ENCODE data around the gene CACNA2D4.
"Not testable (repeated sequence)": the region's sequence is repeated elsewhere in the genome, so short reads cannot be mapped to it uniquely, and the experiment has no call there.

The CACNA2D4 gene

DNA sequence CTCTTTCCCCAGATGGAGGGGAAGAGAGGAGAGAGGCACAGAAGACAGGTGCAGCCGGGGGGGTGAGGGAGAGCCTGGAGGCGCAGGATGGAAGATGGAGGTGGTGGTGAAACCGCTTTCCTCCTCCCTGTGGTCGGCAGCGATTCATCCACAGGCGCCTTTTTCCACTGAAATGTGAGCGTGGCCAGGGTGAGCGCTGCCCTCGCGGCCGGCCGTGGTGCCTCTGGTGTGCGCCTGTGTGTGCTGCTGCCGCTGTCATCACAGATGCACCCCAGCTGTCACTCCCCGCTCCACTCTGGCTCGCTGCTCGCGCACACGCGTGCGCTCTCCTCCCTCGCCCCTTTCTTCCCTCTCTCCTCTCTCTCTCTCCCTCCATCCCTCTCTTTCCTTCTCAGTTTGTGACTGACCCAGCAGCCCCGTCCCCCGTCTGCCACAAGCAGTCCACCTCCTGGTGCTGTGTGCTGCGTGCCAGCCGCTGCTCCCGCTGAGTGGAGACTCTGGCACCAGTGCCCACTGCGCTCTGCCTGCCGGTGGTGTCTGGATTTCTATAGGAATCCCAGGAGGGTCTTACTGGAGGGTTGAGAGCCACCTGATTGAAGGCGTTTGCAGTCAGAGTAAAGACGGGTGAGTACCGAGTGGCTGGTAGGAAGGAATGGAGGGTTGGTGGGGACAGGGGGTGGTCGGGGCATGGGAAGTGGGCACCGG lies 98.1 kb downstream of the CACNA2D4 start, which contains the start of gene LRTM2:
TSS of gene LRTM2 (plus strand) at position 375 of the 705 bp plus-strand sequence. CDS start 7,584 bp downstream, outside the sequence.
- no peak for TF ChIP-seq TAF1 (IDR thresholded peaks at IDR 0.05; ENCODE audit: low read depth, low read length)
- no peak for TF ChIP-seq POLR2A (IDR thresholded peaks at IDR 0.05; ENCODE audit: low read depth, low read length)
- no peak for TF ChIP-seq POLR2AphosphoS5 (IDR thresholded peaks at IDR 0.05; ENCODE audit: low read depth, low read length)
- no peak for TF ChIP-seq PAX5 (IDR thresholded peaks at IDR 0.05; ENCODE audit: insufficient read depth, low read length, severe bottlenecking)
- no peak for TF ChIP-seq SPI1 (IDR thresholded peaks at IDR 0.05; ENCODE audit: low read depth, low read length)
- no peak for TF ChIP-seq POU2F2 (IDR thresholded peaks at IDR 0.05; ENCODE audit: low read depth, low read length)
- DNase-seq (ENCODE audit: insufficient read length, low spot score) (no peak), FAIRE-seq (no peak)

DNA sequence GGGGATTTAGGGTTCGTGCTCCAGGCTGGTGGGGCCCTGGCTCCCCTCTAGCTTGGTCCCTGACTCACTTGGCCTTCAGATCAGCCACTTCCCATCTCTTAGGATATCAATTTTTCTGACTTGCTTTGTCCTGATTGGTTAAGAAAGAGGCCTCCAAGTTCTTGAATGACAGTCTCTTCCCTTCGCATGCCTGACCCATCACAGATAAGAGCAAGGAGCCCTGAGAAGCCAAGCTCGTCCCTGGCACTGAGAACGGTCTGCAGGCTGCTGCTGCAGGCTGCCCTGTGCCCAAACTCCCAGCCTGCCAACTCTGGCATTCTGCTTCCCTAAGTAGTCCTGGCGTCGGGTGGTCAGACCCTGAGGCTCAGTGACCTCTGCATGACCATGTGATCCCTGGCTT lies 98.9 kb downstream of the CACNA2D4 start:
- no peak for TF ChIP-seq POLR2AphosphoS5 (IDR thresholded peaks at IDR 0.05; ENCODE audit: low read depth, low read length)
- FAIRE-seq (no peak), DNase-seq (ENCODE audit: insufficient read length, low spot score) (no peak)

DNA sequence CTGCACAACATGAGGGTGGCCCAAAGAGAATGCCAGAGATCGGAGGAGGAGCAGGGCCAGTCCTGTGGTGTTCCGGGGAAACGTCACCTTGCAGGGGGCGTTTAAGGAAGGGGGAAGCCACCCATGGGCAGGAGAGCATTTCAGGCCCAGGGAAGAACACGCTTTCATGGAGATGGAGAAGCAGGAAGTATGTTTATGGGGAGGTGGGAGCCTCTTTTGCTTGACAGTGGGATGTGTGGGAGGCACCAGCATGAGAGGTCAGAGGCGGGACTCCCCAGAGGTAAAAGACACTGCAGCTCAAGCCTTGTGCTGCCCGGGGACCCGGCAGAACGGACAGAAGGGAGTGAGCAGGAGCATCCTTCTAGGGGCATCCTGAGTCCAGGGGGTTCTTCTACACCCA lies 99.4 kb downstream of the CACNA2D4 start:
- FAIRE-seq (no peak), DNase-seq (ENCODE audit: insufficient read length, low spot score) (no peak)
- no peak for TF ChIP-seq PAX5 (IDR thresholded peaks at IDR 0.05; ENCODE audit: insufficient read depth, low read length, severe bottlenecking)
- TF ChIP-seq SPI1 (IDR thresholded peaks at IDR 0.05; ENCODE audit: low read depth, low read length): no peak
- no peak for TF ChIP-seq POU2F2 (IDR thresholded peaks at IDR 0.05; ENCODE audit: low read depth, low read length)
- no peak for TF ChIP-seq POLR2A (IDR thresholded peaks at IDR 0.05; ENCODE audit: low read depth, low read length)
- TF ChIP-seq POLR2AphosphoS5 (IDR thresholded peaks at IDR 0.05; ENCODE audit: low read depth, low read length): no peak
- no peak for TF ChIP-seq TAF1 (IDR thresholded peaks at IDR 0.05; ENCODE audit: low read depth, low read length)

DNA sequence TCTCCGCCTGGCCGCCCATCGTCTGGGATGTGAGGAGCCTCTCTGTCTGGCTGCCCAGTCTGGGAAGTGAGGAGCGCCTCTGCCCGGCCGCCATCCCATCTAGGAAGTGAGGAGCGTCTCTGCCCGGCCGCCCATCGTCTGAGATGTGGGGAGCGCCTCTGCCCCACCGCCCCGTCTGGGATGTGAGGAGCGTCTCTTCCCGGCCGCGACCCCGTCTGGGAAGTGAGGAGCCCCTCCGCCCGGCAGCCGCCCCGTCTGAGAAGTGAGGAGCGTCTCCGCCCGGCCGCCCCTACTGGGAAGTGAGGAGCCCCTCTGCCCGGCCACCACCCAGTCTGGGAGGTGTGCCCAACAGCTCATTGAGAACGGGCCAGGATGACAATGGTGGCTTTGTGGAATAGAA lies 100.5 kb downstream of the CACNA2D4 start:
- not testable (repeated sequence) for FAIRE-seq; DNase-seq (ENCODE audit: insufficient read length, low spot score)

DNA sequence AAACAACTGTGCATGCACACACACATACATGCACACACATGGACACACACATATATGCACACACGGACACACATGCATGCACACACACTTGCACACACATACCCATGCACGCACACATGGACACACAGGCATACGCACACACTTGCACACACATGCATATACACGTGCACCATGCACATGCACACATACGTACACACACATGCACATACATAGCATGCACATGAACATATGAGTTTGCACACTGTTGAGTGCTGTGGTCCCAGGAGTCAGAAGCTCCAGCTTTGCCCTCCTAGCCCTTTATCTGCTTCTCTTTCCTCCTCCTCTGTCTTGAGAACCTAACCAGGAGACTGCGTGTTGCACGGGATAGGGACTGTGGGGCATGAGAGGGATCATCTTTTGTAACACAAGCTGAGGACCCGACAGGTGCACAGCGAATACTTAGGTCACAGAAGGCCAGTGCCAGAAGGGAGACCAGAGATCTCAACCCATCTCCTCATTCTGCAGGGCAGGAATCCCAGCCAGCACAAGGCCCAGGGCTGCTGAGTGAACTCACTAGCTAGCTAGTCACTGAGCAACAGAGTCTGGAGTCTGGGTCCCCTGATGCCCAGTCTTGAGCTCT lies 101.6 kb downstream of the CACNA2D4 start:
- DNase-seq (ENCODE audit: insufficient read length, low spot score) (no peak), FAIRE-seq (peak; percentile 62)
- TF ChIP-seq POU2F2 (IDR thresholded peaks at IDR 0.05; ENCODE audit: low read depth, low read length): no peak
- no peak for TF ChIP-seq PAX5 (IDR thresholded peaks at IDR 0.05; ENCODE audit: insufficient read depth, low read length, severe bottlenecking)
- TF ChIP-seq TAF1 (IDR thresholded peaks at IDR 0.05; ENCODE audit: low read depth, low read length): no peak
- no peak for TF ChIP-seq POLR2A (IDR thresholded peaks at IDR 0.05; ENCODE audit: low read depth, low read length)
- TF ChIP-seq SPI1 (IDR thresholded peaks at IDR 0.05; ENCODE audit: low read depth, low read length): no peak
- TF ChIP-seq POLR2AphosphoS5 (IDR thresholded peaks at IDR 0.05; ENCODE audit: low read depth, low read length): no peak

DNA sequence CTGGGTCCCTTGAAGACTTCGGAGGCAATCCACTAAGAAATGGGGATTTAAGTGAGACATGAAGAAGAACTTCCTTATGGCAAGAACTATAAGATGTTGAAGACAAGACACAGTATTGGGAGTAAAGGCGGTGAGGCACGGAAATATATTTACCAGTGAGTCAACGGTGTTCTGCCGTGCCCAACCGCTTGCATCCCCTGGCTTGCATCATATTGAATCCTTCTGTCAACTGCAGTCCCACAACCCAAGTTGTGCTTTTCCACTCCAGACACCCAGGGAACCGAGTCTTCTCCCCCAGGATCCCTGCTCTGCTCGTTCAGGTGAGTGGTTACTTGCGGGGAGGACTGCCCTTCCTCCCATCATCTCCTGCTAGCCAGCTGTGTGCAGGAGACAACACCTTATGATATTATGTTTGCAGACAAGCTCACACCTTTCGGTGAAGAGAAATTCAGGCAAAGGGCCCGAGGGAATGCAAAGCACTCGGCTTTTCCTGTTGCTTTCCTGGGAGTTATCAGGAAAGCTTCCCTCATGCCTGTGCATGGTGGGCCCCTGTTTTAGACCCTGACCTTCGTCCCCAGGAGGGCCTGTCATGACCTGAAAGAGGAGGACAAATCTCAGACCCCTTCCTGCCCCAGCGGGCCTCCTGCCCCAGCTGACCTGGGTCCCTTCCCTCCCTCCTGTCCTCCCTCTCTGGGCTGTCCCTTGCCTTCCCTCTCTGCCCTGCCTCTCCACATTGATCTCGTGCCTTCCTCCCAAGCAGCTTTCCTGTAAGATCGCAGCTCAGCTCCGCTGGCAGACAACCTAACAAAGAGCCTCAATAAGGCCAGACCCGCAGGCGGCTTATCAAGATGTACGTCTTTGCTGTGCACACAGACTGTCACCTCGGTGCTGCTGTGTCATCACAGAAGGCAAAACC lies 102.4 kb downstream of the CACNA2D4 start:
- DNase-seq (ENCODE audit: insufficient read length, low spot score): no peak
- TF ChIP-seq SPI1 (IDR thresholded peaks at IDR 0.05; ENCODE audit: low read depth, low read length) (no peak), POLR2AphosphoS5 (IDR thresholded peaks at IDR 0.05; ENCODE audit: low read depth, low read length) (no peak), POU2F2 (IDR thresholded peaks at IDR 0.05; ENCODE audit: low read depth, low read length) (no peak)
- no peak for FAIRE-seq

DNA sequence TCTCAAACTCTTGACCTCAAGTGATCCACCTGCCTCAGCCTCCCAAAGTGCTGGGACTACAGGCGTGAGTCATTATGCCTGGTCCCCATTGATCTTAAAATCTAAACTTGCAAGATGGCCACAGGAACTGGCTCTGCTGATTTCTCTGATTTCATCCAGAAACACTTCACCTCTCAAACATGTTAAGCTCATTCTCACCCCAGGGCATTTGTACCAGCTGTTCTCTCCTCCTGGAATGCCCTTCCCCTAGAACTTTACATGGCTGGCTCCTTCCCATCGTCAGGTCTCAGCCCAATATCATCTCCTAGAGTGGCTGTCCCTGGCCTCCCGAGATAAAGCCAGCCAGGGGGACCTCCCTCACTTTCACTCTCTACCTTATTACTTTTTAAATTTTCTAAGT lies 103.3 kb downstream of the CACNA2D4 start:
- no peak for DNase-seq (ENCODE audit: insufficient read length, low spot score)
- FAIRE-seq: no peak
- no peak for TF ChIP-seq POU2F2 (IDR thresholded peaks at IDR 0.05; ENCODE audit: low read depth, low read length)
- no peak for TF ChIP-seq PAX5 (IDR thresholded peaks at IDR 0.05; ENCODE audit: insufficient read depth, low read length, severe bottlenecking)
- TF ChIP-seq POLR2A (IDR thresholded peaks at IDR 0.05; ENCODE audit: low read depth, low read length): no peak
- TF ChIP-seq TAF1 (IDR thresholded peaks at IDR 0.05; ENCODE audit: low read depth, low read length): no peak
- no peak for TF ChIP-seq SPI1 (IDR thresholded peaks at IDR 0.05; ENCODE audit: low read depth, low read length)
- TF ChIP-seq POLR2AphosphoS5 (IDR thresholded peaks at IDR 0.05; ENCODE audit: low read depth, low read length): no peak

DNA sequence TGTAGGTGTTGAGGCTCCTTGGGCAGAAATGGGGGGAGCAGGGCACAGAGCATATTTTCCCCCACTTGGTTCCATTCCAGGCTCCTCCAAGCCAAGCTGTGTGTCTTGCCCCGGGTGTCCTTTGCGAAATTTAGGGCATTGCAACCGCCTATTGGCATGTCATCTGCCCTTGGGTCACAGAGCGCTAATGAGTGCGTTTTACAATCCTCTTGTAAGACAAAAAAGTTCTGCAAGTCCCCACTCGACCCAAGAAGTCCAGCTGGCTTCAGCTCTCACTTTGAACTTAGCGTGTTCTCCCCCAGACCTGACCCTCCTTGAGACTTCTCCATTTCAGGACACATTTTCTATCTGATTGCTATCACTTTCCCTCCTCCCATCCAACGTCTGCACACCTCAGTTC lies 104.2 kb downstream of the CACNA2D4 start:
- DNase-seq (ENCODE audit: insufficient read length, low spot score) (no peak), FAIRE-seq (no peak)
- TF ChIP-seq POLR2A (IDR thresholded peaks at IDR 0.05; ENCODE audit: low read depth, low read length): no peak
- TF ChIP-seq PAX5 (IDR thresholded peaks at IDR 0.05; ENCODE audit: insufficient read depth, low read length, severe bottlenecking): no peak
- TF ChIP-seq POU2F2 (IDR thresholded peaks at IDR 0.05; ENCODE audit: low read depth, low read length): no peak
- no peak for TF ChIP-seq TAF1 (IDR thresholded peaks at IDR 0.05; ENCODE audit: low read depth, low read length)
- no peak for TF ChIP-seq POLR2AphosphoS5 (IDR thresholded peaks at IDR 0.05; ENCODE audit: low read depth, low read length)
- TF ChIP-seq SPI1 (IDR thresholded peaks at IDR 0.05; ENCODE audit: low read depth, low read length): no peak

DNA sequence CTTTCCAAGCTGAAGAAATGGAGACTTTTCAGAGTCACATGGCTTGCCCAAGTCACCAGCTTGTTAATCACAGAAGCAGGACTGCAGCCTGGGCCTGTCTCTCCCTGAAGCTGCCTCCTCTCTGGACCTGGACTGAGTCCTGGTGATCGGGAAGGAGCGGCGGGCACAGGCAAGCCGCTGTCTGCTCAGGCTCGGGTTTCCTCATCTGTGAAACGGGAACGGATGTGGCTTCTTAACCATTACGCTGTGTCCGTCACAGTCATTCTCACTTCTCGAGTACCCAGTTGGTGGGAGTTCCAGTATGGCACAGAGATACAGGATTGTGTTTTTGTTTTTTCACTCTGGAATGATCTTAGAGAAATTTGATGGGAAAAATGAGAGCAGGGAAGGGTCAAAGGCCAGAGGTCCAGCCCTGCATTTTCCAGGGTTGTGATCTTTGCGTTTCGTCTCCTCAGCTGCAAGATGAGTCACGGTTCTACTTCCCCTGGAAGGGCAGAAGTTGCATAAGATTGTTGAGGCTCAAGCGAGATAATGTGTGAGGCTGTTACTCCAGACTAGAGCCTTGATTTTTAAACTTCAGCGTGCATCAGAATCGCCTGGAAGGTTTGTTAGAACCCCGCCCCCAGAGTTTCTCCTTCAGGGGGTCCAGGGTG lies 105.7 kb downstream of the CACNA2D4 start:
- no peak for TF ChIP-seq POLR2AphosphoS5 (IDR thresholded peaks at IDR 0.05; ENCODE audit: low read depth, low read length)
- no peak; the same call in 1 of the 2 replicates for TF ChIP-seq SPI1 (IDR thresholded peaks at IDR 0.05; ENCODE audit: low read depth, low read length)
- TF ChIP-seq POLR2A (IDR thresholded peaks at IDR 0.05; ENCODE audit: low read depth, low read length): no peak
- no peak for TF ChIP-seq PAX5 (IDR thresholded peaks at IDR 0.05; ENCODE audit: insufficient read depth, low read length, severe bottlenecking)
- TF ChIP-seq POU2F2 (IDR thresholded peaks at IDR 0.05; ENCODE audit: low read depth, low read length): no peak
- no peak for TF ChIP-seq TAF1 (IDR thresholded peaks at IDR 0.05; ENCODE audit: low read depth, low read length)
- DNase-seq (ENCODE audit: insufficient read length, low spot score) (no peak), FAIRE-seq (peak; percentile 35)

All from GM12891 (cell line).